CD4-positive, CD25-positive, alpha-beta regulatory T cell (primary cell): ENCODE data around the gene CSMD2. TPM values are rescaled to one million over a fixed set of nuclear protein-coding genes. Genes with fewer than 3 reads are reported as not detected.
A peak's percentile ranks its signal among the peaks of the same experiment; 100 is the strongest.

ENCODE experiments used
- ATAC-seq, 2 donors: fragments of 150-1000 bp; cut with Tn5 transposase; one replicate each; pipeline ENCODE4 v1.10.0; 2021; ENCODE audit warnings: low read depth in 2 of 2, moderate number of reproducible peaks in 2 of 2, moderate library complexity in 1 of 2
- DNase-seq, 3 donors: peaks; one replicate each; pipeline versions ENCODE4 v3.0.0 to v3.0.0-alpha.2; 2012 to 2022; ENCODE audit warnings: mixed read lengths in 1 of 3
- H3K27ac ChIP-seq: one replicate; pipeline ENCODE4 v1.7.0; 2013; ENCODE audit warnings: mild to moderate bottlenecking, low read length; ENCODE audit not compliant: insufficient read depth, poor library complexity, severe bottlenecking
- H3K27me3 ChIP-seq: one replicate; pipeline ENCODE4 v1.7.0; 2013; ENCODE audit warnings: low read length; ENCODE audit not compliant: control insufficient read depth, insufficient read depth
- H3K36me3 ChIP-seq: one replicate; pipeline ENCODE4 v1.7.0; 2013; ENCODE audit warnings: mild to moderate bottlenecking, low read length, moderate library complexity; ENCODE audit not compliant: control insufficient read depth, insufficient read depth
- H3K4me1 ChIP-seq: 2 replicates; pipeline ENCODE4 v1.7.0; 2013; ENCODE audit warnings: mild to moderate bottlenecking, low read length; ENCODE audit not compliant: insufficient read depth, control insufficient read depth, poor library complexity, severe bottlenecking
- H3K4me3 ChIP-seq: one replicate; pipeline ENCODE4 v1.7.0; 2013; ENCODE audit warnings: low read depth, mild to moderate bottlenecking, low read length, moderate library complexity
- H3K9me3 ChIP-seq, 2 experiments: 1 replicate in 1 of 2; 2 replicates in 1 of 2; pipeline ENCODE4 v1.7.0; 2013; ENCODE audit warnings: low read length in 2 of 2, mild to moderate bottlenecking in 1 of 2, moderate library complexity in 1 of 2; ENCODE audit not compliant: control insufficient read depth in 2 of 2
- H3K27ac Mint-ChIP-seq, 3 donors: one replicate each; pipeline ENCODE4 v1.8.0; 2020 to 2022; ENCODE audit warnings: mild to moderate bottlenecking in 3 of 3, mixed read lengths in 3 of 3, moderate library complexity in 2 of 3
- H3K27me3 Mint-ChIP-seq: one replicate; pipeline ENCODE4 v1.8.0; 2022; ENCODE audit warnings: mild to moderate bottlenecking, mixed read lengths
- H3K36me3 Mint-ChIP-seq: one replicate; pipeline ENCODE4 v1.8.0; 2020; ENCODE audit warnings: mixed read lengths
- H3K4me1 Mint-ChIP-seq, 4 donors: one replicate each; pipeline ENCODE4 v1.8.0; 2020 to 2022; ENCODE audit warnings: mixed read lengths in 4 of 4, mild to moderate bottlenecking in 1 of 4
- H3K4me3 Mint-ChIP-seq, 4 donors: one replicate each; pipeline ENCODE4 v1.8.0; 2020 to 2022; ENCODE audit warnings: mild to moderate bottlenecking in 4 of 4, mixed read lengths in 4 of 4, moderate library complexity in 3 of 4
- H3K9me3 Mint-ChIP-seq, 7 donors: one replicate each; pipeline ENCODE4 v1.8.0; 2020 to 2022; ENCODE audit warnings: mixed read lengths in 7 of 7, mild to moderate bottlenecking in 3 of 7, moderate library complexity in 2 of 7
- polyA plus RNA-seq, 4 donors: library from polyadenylated mRNA; unstranded; fragments of 300-500 nt; fragmentation: Illumina TruSeq; gene quantifications; one replicate each; pipeline ENCODE4 v1.2.3, GENCODE V29; 2021
- total RNA-seq: library from RNA; stranded (reverse); gene quantifications from one replicate; pipeline ENCODE4 v1.2.3, GENCODE V29; 2022

CSMD2 gene
- total and polyA plus RNA-seq, 5 donors from 2014 or later, result not detected

GRCh38 chr1:33741749-33742148 is 423.3 kb downstream of the CSMD2 start:
- peaks cover 11% of the 10 kb centered on the region for H3K27me3 Mint-ChIP-seq
- H3K4me1 Mint-ChIP-seq, result no peaks in the 10 kb centered on the region
- no peaks in the 10 kb centered on the region for H3K36me3 Mint-ChIP-seq

GRCh38 chr1:33740040-33740744 is 424.8 kb downstream of the CSMD2 start:
- no peaks in the 10 kb centered on the region for H3K4me1 Mint-ChIP-seq
- no peak overlapping the region for H3K27ac ChIP-seq
- DNase-seq (no peak), ATAC-seq (no peak)
- no peaks in the 10 kb centered on the region for H3K27me3 Mint-ChIP-seq
- H3K36me3 Mint-ChIP-seq, result no peaks in the 10 kb centered on the region
- H3K4me1 ChIP-seq, result no peaks in the 10 kb centered on the region
- no peaks in the 10 kb centered on the region for H3K9me3 Mint-ChIP-seq
- no peaks in the 10 kb centered on the region for H3K27me3 ChIP-seq
- H3K36me3 ChIP-seq, result no peaks in the 10 kb centered on the region
- H3K27ac Mint-ChIP-seq, result no peak overlapping the region
- H3K9me3 ChIP-seq, result no peaks in the 10 kb centered on the region
- no peak overlapping the region for H3K4me3 ChIP-seq
- no peak overlapping the region for H3K4me3 Mint-ChIP-seq

More at GRCh38 chr1:33741749-33742148, 423.3 kb downstream of the CSMD2 start:
- H3K27ac ChIP-seq, result no peak overlapping the region
- Mint-ChIP-seq H3K27ac (no peak overlapping the region), H3K9me3 (no peaks in the 10 kb centered on the region), H3K4me3 (no peak overlapping the region)
- H3K9me3 ChIP-seq, result no peaks in the 10 kb centered on the region
- no peak for DNase-seq
- ATAC-seq, result no peak
- no peaks in the 10 kb centered on the region for H3K36me3 ChIP-seq
- no peak overlapping the region for H3K4me3 ChIP-seq
- H3K27me3 ChIP-seq, result no peaks in the 10 kb centered on the region
- no peaks in the 10 kb centered on the region for H3K4me1 ChIP-seq

GRCh38 chr1:33738976-33739375 is 426.1 kb downstream of the CSMD2 start:
- no peaks in the 10 kb centered on the region for H3K9me3 ChIP-seq
- ATAC-seq (no peak), DNase-seq (no peak)
- Mint-ChIP-seq H3K4me1 (no peaks in the 10 kb centered on the region), H3K4me3 (no peak overlapping the region), H3K27ac (no peak overlapping the region), H3K9me3 (no peaks in the 10 kb centered on the region), H3K27me3 (peaks cover 4% of the 10 kb centered on the region), H3K36me3 (no peaks in the 10 kb centered on the region)
- H3K4me1 ChIP-seq, result no peaks in the 10 kb centered on the region
- H3K27me3 ChIP-seq, result no peaks in the 10 kb centered on the region
- no peak overlapping the region for H3K27ac ChIP-seq
- no peaks in the 10 kb centered on the region for H3K36me3 ChIP-seq
- no peak overlapping the region for H3K4me3 ChIP-seq

GRCh38 chr1:33738536-33738935 is 426.5 kb downstream of the CSMD2 start:
- Mint-ChIP-seq H3K36me3 (no peaks in the 10 kb centered on the region), H3K4me1 (no peaks in the 10 kb centered on the region), H3K27me3 (peaks cover 6% of the 10 kb centered on the region), H3K9me3 (no peaks in the 10 kb centered on the region), H3K27ac (no peak overlapping the region), H3K4me3 (no peak overlapping the region)
- DNase-seq (no peak), ATAC-seq (no peak)
- Histone ChIP-seq H3K4me3 (no peak overlapping the region), H3K9me3 (no peaks in the 10 kb centered on the region), H3K4me1 (no peaks in the 10 kb centered on the region), H3K27me3 (no peaks in the 10 kb centered on the region), H3K36me3 (no peaks in the 10 kb centered on the region), H3K27ac (no peak overlapping the region)

GRCh38 chr1:33736496-33736895 is 428.5 kb downstream of the CSMD2 start:
- no peak overlapping the region for H3K27ac ChIP-seq
- H3K36me3 ChIP-seq, result no peaks in the 10 kb centered on the region
- no peak overlapping the region for H3K4me3 Mint-ChIP-seq
- H3K4me1 Mint-ChIP-seq, result no peaks in the 10 kb centered on the region
- no peaks in the 10 kb centered on the region for H3K4me1 ChIP-seq
- H3K36me3 Mint-ChIP-seq, result no peaks in the 10 kb centered on the region
- H3K9me3 ChIP-seq, result no peaks in the 10 kb centered on the region
- ATAC-seq (no peak), DNase-seq (no peak)
- no peak overlapping the region for H3K4me3 ChIP-seq
- no peak overlapping the region for H3K27ac Mint-ChIP-seq
- H3K27me3 ChIP-seq, result peaks cover 3% of the 10 kb centered on the region
- peaks cover 0 to 2% (median 0%) of the 10 kb centered on the region in 7 donors for H3K9me3 Mint-ChIP-seq
- peaks cover 6% of the 10 kb centered on the region for H3K27me3 Mint-ChIP-seq

- Mint-ChIP-seq H3K4me1 (no peaks in the 10 kb centered on the region), H3K9me3 (peaks cover 0 to 2% (median 0%) of the 10 kb centered on the region in 7 donors), H3K27ac (no peak overlapping the region), H3K36me3 (no peaks in the 10 kb centered on the region), H3K4me3 (no peak overlapping the region), H3K27me3 (peaks cover 8% of the 10 kb centered on the region)
- DNase-seq (no peak), ATAC-seq (no peak)
- Histone ChIP-seq H3K4me1 (no peaks in the 10 kb centered on the region), H3K9me3 (no peaks in the 10 kb centered on the region), H3K4me3 (no peak overlapping the region), H3K36me3 (no peaks in the 10 kb centered on the region), H3K27ac (no peak overlapping the region), H3K27me3 (peaks cover 6% of the 10 kb centered on the region)
These were observed 429.4 kb downstream of the CSMD2 start for GRCh38 chr1:33735624-33736023.

- H3K36me3 Mint-ChIP-seq, result no peaks in the 10 kb centered on the region
- no peaks in the 10 kb centered on the region for H3K36me3 ChIP-seq
- ATAC-seq (no peak), DNase-seq (no peak)
- H3K27ac Mint-ChIP-seq, result no peak overlapping the region
- H3K27ac ChIP-seq, result no peak overlapping the region
- no peak overlapping the region for H3K4me3 Mint-ChIP-seq
- no peaks in the 10 kb centered on the region for H3K4me1 ChIP-seq
- no peak overlapping the region for H3K4me3 ChIP-seq
- H3K4me1 Mint-ChIP-seq, result no peaks in the 10 kb centered on the region
- H3K27me3 ChIP-seq, result peaks cover 6% of the 10 kb centered on the region
- peaks cover 0 to 4% (median 0%) of the 10 kb centered on the region in 7 donors for H3K9me3 Mint-ChIP-seq
- peaks cover 4% of the 10 kb centered on the region for H3K27me3 Mint-ChIP-seq
- no peaks in the 10 kb centered on the region for H3K9me3 ChIP-seq
These were observed 437.7 kb downstream of the CSMD2 start for GRCh38 chr1:33727310-33727709.

- Mint-ChIP-seq H3K4me3 (peak overlapping the region in 1 of 4 donors; percentile 5), H3K4me1 (no peaks in the 10 kb centered on the region), H3K9me3 (peaks cover 0 to 3% (median 0%) of the 10 kb centered on the region in 7 donors), H3K36me3 (no peaks in the 10 kb centered on the region), H3K27me3 (peaks cover 4% of the 10 kb centered on the region), H3K27ac (no peak overlapping the region)
- Histone ChIP-seq H3K27me3 (peaks cover 6% of the 10 kb centered on the region), H3K9me3 (no peaks in the 10 kb centered on the region), H3K36me3 (no peaks in the 10 kb centered on the region), H3K4me3 (no peak overlapping the region), H3K27ac (no peak overlapping the region), H3K4me1 (no peaks in the 10 kb centered on the region)
- ATAC-seq (no peak), DNase-seq (no peak)
These were observed 438.7 kb downstream of the CSMD2 start for GRCh38 chr1:33726274-33726804.
